Measurements from ENCODE around the gene GALNT14. TPM values are rescaled to one million over a fixed set of nuclear protein-coding genes. Genes with fewer than 3 reads are reported as not detected.

Gene GALNT14
- total RNA-seq, 1 donor from 2014 or later: 6.4 TPM

DNA sequence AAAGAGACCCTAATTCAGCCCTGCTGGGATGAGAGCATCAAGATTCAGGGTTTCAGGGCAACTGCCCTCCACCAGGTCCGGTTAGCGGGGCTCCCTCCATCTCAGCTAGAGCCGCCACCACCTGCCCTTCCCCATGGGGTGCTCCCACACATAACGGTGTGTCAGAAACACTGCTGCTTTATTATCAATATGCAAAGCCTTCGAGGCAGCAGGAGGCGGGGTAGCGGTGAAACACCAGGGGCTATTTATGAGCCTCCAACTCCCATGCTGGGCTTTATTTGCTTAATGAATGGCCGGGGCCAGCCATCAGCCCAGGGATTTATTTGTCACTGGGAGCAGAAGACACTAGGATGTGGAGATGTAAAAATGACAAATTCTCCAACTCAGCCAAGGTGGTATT lies 109.8 kb downstream of the GALNT14 start:
- Histone ChIP-seq H3K27ac (no peak overlapping the region), H3K9me3 (ENCODE audit: low read depth) (no peaks in the 10 kb centered on the region), H3K36me3 (no peaks in the 10 kb centered on the region), H4K20me1 (ENCODE audit: low read depth) (no peaks in the 10 kb centered on the region), H2AFZ (replicated peaks) (no peak overlapping the region), H3K79me2 (ENCODE audit: low read depth) (no peaks in the 10 kb centered on the region), H3K4me1 (peaks cover 8% of the 10 kb centered on the region), H3F3A (ENCODE audit: low read depth) (no peaks in the 10 kb centered on the region), H3K4me2 (no peak overlapping the region), H3K27me3 (no peaks in the 10 kb centered on the region), H3K4me3 (no peak overlapping the region), H3K9ac (no peak overlapping the region)
- Mint-ChIP-seq H3K4me3 (no peak overlapping the region), H3K27ac (no peak overlapping the region), H3K27me3 (ENCODE audit: insufficient read depth, low read depth) (peaks cover 7% of the 10 kb centered on the region), H3K4me1 (no peaks in the 10 kb centered on the region), H3K36me3 (no peaks in the 10 kb centered on the region), H3K9me3 (no peaks in the 10 kb centered on the region)
- TF ChIP-seq EZH2phosphoT487 (IDR thresholded peaks at IDR 0.05) (no peak), EZH2 (IDR thresholded peaks at IDR 0.05) (no peak)
- TF ChIP-seq, protein P1, sequence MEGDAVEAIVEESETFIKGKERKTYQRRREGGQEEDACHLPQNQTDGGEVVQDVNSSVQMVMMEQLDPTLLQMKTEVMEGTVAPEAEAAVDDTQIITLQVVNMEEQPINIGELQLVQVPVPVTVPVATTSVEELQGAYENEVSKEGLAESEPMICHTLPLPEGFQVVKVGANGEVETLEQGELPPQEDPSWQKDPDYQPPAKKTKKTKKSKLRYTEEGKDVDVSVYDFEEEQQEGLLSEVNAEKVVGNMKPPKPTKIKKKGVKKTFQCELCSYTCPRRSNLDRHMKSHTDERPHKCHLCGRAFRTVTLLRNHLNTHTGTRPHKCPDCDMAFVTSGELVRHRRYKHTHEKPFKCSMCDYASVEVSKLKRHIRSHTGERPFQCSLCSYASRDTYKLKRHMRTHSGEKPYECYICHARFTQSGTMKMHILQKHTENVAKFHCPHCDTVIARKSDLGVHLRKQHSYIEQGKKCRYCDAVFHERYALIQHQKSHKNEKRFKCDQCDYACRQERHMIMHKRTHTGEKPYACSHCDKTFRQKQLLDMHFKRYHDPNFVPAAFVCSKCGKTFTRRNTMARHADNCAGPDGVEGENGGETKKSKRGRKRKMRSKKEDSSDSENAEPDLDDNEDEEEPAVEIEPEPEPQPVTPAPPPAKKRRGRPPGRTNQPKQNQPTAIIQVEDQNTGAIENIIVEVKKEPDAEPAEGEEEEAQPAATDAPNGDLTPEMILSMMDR (IDR thresholded peaks at IDR 0.05): no peak
- DNase-seq (ENCODE audit: low spot score): no peak

DNA sequence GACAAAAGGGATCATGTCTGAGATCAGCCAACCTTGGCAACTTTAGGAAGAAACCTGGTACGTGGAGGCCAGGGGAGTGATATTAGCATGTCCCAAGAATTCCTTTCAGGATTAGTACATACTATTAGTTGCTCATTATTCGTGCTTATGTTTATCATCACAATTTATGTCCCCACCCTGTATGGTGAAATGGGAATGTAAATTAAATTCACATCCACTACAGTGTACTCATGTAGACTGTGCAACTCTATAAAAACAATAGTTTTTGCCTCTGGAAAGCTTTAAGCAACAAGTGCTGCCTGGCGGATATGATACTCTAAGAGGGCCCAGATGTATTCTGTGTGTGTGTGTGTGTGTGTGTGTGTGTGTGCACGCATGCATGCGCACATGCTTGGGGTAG lies 110.7 kb downstream of the GALNT14 start:
- H3K4me2 ChIP-seq: no peak overlapping the region
- Mint-ChIP-seq H3K4me1 (no peaks in the 10 kb centered on the region), H3K27ac (no peak overlapping the region), H3K4me3 (no peak overlapping the region), H3K36me3 (no peaks in the 10 kb centered on the region), H3K27me3 (ENCODE audit: insufficient read depth, low read depth) (peaks cover 7% of the 10 kb centered on the region), H3K9me3 (no peaks in the 10 kb centered on the region)
- H3K79me2 ChIP-seq (ENCODE audit: low read depth): no peaks in the 10 kb centered on the region
- no peaks in the 10 kb centered on the region for H3F3A ChIP-seq (ENCODE audit: low read depth)
- no peak for DNase-seq (ENCODE audit: low spot score)
- no peak overlapping the region for H3K4me3 ChIP-seq
- H4K20me1 ChIP-seq (ENCODE audit: low read depth): no peaks in the 10 kb centered on the region
- TF ChIP-seq, protein P1 (IDR thresholded peaks at IDR 0.05): no peak
- TF ChIP-seq EZH2 (IDR thresholded peaks at IDR 0.05) (no peak), EZH2phosphoT487 (IDR thresholded peaks at IDR 0.05) (no peak)
- no peaks in the 10 kb centered on the region for H3K36me3 ChIP-seq
- peaks cover 8% of the 10 kb centered on the region for H3K4me1 ChIP-seq
- no peak overlapping the region for H3K27ac ChIP-seq
- no peaks in the 10 kb centered on the region for H3K9me3 ChIP-seq (ENCODE audit: low read depth)
- H3K9ac ChIP-seq: no peak overlapping the region
- H3K27me3 ChIP-seq: no peaks in the 10 kb centered on the region
- H2AFZ ChIP-seq (replicated peaks): no peak overlapping the region

DNA sequence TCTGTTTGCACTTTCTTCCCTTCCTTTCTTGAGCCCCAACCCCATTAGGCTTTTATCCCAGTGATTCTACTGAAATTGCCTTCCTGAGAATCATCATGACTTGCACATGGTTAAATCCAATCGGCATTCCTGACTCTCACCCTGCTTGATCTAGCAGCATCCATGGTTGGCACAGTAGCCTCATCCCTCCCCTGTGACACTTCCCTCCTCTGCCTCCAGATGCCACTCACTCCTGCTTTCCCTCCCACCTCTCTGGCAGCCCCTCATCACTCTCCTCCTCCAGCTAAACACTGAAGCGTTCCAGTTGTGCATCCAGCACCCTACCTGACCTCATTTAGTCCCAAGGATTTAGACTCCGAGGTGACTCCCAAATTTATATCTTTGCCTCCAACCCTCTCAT lies 114.7 kb downstream of the GALNT14 start:
- no peaks in the 10 kb centered on the region for H3K79me2 ChIP-seq (ENCODE audit: low read depth)
- no peaks in the 10 kb centered on the region for H3F3A ChIP-seq (ENCODE audit: low read depth)
- H3K27ac ChIP-seq: no peak overlapping the region
- H3K4me3 ChIP-seq: no peak overlapping the region
- Mint-ChIP-seq H3K27me3 (ENCODE audit: insufficient read depth, low read depth) (peaks cover 7% of the 10 kb centered on the region), H3K36me3 (no peaks in the 10 kb centered on the region), H3K4me1 (peaks cover 11% of the 10 kb centered on the region), H3K27ac (no peak overlapping the region), H3K9me3 (no peaks in the 10 kb centered on the region), H3K4me3 (no peak overlapping the region)
- H3K36me3 ChIP-seq: no peaks in the 10 kb centered on the region
- no peaks in the 10 kb centered on the region for H3K9me3 ChIP-seq (ENCODE audit: low read depth)
- H3K9ac ChIP-seq: no peak overlapping the region
- peaks cover 6% of the 10 kb centered on the region for H3K4me1 ChIP-seq
- H3K27me3 ChIP-seq: no peaks in the 10 kb centered on the region
- TF ChIP-seq EZH2phosphoT487 (IDR thresholded peaks at IDR 0.05) (no peak), EZH2 (IDR thresholded peaks at IDR 0.05) (no peak)
- TF ChIP-seq, protein P1 (IDR thresholded peaks at IDR 0.05): no peak
- no peak overlapping the region for H2AFZ ChIP-seq (replicated peaks)
- H3K4me2 ChIP-seq: no peak overlapping the region
- no peak for DNase-seq (ENCODE audit: low spot score)
- H4K20me1 ChIP-seq (ENCODE audit: low read depth): no peaks in the 10 kb centered on the region
